GM21619 (cell line): ENCODE results near the gene SOCS4.
"Not testable (repeated sequence)": the region's sequence is repeated elsewhere in the genome, so short reads cannot be mapped to it uniquely, and the experiment has no call there.

Experiments
- ATAC-seq: cut with Tn5 transposase; IDR thresholded peaks from one replicate; pipeline ENCODE4 v1.9.1; 2021; ENCODE audit not compliant: unreplicated experiment

Gene SOCS4

GRCh38 chr14:55026793-55027561 lies at the start of gene SOCS4, which contains the start of gene WDHD1:
SOCS4 (plus strand) TSS chr14:55027236; CDS start chr14:55043042, 15,806 bp downstream.
WDHD1 (minus strand) TSS chr14:55027099; CDS start chr14:55026787, 312 bp downstream.
- peak; percentile 93 for ATAC-seq

- ATAC-seq: no peak
Observed at GRCh38 chr14:54979039-54979438, 48.0 kb upstream of the SOCS4 start.

DNA sequence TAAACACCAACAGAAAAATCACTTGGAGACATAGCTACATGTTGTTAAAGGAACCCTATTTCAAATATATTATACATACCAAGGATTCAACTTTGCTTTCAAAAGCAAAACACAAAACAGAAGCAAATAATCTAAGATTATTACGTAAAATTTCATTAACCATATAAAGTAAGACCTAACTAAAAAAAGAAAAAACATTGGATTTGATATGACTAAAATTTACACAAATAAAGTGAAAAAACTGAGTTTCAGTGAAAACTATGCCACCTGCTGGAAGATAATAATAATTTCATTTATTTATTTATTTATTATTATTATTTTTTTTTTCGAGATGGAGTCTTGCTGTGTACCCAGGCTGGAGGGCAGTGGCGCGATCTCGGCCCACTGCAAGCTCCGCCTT lies 45.3 kb upstream of the SOCS4 start:
- no peak for ATAC-seq

GRCh38 chr14:54985156-54985555 lies 41.9 kb upstream of the SOCS4 start:
- no peak for ATAC-seq

GRCh38 chr14:55000381-55000780 lies 26.7 kb upstream of the SOCS4 start:
- ATAC-seq: no peak

- ATAC-seq: no peak
Observed at GRCh38 chr14:55005071-55005470, 22.0 kb upstream of the SOCS4 start.

- no peak for ATAC-seq
Observed at GRCh38 chr14:55015006-55015405, 12.0 kb upstream of the SOCS4 start.

GRCh38 chr14:55019968-55020554 lies 7.0 kb upstream of the SOCS4 start:
- ATAC-seq: no peak

- not testable (repeated sequence) for ATAC-seq
Observed at GRCh38 chr14:55024365-55024764, 2.7 kb upstream of the SOCS4 start.

GRCh38 chr14:55025948-55026347 lies 1.1 kb upstream of the SOCS4 start:
- ATAC-seq: no peak

DNA sequence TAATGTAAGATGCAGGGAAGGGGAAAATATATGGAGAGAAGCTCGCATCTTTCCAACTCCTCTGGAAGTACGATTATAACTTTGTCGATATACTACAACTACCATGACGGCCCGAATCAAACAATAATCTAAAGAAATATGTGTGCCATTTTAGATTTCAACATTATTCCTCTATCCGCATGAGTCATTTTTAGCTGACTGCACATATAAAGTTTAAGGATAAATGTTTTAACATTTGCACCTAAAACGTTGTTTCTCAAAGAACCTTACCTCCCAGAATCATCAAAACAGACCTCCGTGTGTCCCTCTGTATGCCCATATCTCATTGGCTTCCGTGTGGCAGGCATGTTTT lies 619 bp upstream of the SOCS4 start:
- no peak for ATAC-seq

GRCh38 chr14:55028066-55028465 lies 1.0 kb downstream of the SOCS4 start:
- ATAC-seq: no peak

GRCh38 chr14:55028476-55028875 lies 1.4 kb downstream of the SOCS4 start:
- no peak for ATAC-seq

GRCh38 chr14:55031190-55031589 lies 4.2 kb downstream of the SOCS4 start:
- no peak for ATAC-seq

GRCh38 chr14:55037995-55038394 lies 11.0 kb downstream of the SOCS4 start:
- not testable (repeated sequence) for ATAC-seq

DNA sequence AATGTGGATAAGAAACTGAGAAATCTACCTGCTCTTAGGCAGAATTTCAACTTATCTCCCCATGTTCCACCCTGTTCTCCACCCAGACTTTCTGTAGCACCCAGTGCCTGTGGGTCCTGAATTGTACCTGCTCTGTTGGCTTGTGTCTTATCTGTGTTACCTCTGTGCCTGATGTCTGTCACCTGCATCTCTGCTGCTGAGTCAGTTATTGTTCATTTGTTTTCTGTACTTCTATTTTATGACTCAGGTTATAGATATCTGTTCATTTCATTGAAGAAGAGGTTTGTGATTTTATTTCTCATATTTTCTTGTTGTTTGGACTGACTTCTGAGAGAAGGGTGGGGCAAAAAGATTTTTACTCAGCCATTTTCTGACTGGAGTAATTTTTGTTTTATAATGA lies 11.7 kb downstream of the SOCS4 start:
- no peak for ATAC-seq

GRCh38 chr14:55043528-55043927 lies 16.5 kb downstream of the SOCS4 start:
- no peak for ATAC-seq

GRCh38 chr14:55045087-55045486 lies 18.1 kb downstream of the SOCS4 start:
- ATAC-seq: no peak

- ATAC-seq: no peak
Observed at GRCh38 chr14:55047301-55048053, 20.4 kb downstream of the SOCS4 start.

DNA sequence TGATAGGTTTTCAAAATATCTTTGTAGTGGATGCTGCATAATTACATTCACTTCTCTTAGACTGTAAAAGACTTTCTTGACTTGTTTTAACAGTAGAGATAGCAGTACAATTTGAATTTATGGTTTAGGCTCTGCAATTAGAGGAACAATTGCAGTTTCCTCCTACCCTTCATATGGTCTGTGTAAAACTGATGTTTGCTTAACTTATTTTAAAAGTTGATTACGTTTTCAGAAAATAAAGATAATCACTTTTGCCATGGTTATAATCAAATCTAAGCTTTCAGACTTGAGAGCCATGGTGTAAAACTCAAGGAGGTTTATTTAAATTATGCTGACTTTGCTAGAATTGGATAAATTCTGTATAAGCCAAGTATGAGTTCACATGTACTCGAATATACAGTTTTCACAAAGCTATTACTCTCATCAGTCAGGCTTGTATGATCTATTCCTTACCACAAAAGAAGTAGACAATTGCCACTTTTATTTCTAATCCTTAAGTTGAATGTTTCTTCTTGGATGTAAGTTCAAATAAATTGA lies 21.9 kb downstream of the SOCS4 start:
- no peak for ATAC-seq

- no peak for ATAC-seq
Observed at GRCh38 chr14:55051165-55051422, 24.1 kb downstream of the SOCS4 start.
